GM10248 (cell line): Measurements from ENCODE around the gene POU2F2.

Experiments
- CTCF ChIA-PET: fragments of 300-600 bp; sonication (Branson Sonifier 250); formaldehyde crosslinking; extraction: SDS; loops from one replicate; lab custom pipeline; 2021; ENCODE audit warnings: antibody characterized with exemption; lab: Yijun Ruan, JAX
- POLR2A ChIA-PET: fragments of 350-650 bp; sonication (Branson Sonifier 250); formaldehyde crosslinking; extraction: SDS; loops from one replicate; lab custom pipeline; 2020; ENCODE audit warnings: antibody characterized with exemption; lab: Yijun Ruan, JAX
- DNase-seq: peaks from one replicate; pipeline ENCODE4 v3.0.0; 2012; ENCODE audit errors: extremely low spot score
- CTCF ChIP-seq: IDR thresholded peaks from 2 replicates; pipeline ENCODE4 v1.5.1; 2012; ENCODE audit warnings: mild to moderate bottlenecking, low read depth; ENCODE audit errors: extremely low read depth, missing control alignments, control extremely low read depth

Gene POU2F2

GRCh38 chr19:42152910-42153671 is 20.8 kb upstream of the POU2F2 start:
- no peak for DNase-seq
- no peak for TF ChIP-seq CTCF
- CTCF ChIA-PET, result interaction anchor here (1.1 kb wide), 1 partner anchor 17 kb away, joined by 6 read pairs; no protein-coding TSS in a partner anchor
- POLR2A ChIA-PET, result interaction anchor here (0.5 kb wide), 1 partner anchor 152 kb away, joined by 3 read pairs; no protein-coding TSS in a partner anchor

- DNase-seq, result no peak
- ChIA-PET POLR2A (no interaction called here), CTCF (interaction anchor here (1.1 kb wide), 1 partner anchor 16 kb away, joined by 6 read pairs; no protein-coding TSS in a partner anchor)
- no peak for TF ChIP-seq CTCF
Measured at GRCh38 chr19:42151782-42152684, 19.8 kb upstream of the POU2F2 start.

GRCh38 chr19:42150911-42151361 is 18.7 kb upstream of the POU2F2 start:
- POLR2A ChIA-PET, result no interaction called here
- CTCF ChIA-PET, result interaction anchor here (1.1 kb wide), 1 partner anchor 14 kb away, joined by 3 read pairs; no protein-coding TSS in a partner anchor
- no peak for TF ChIP-seq CTCF
- no peak for DNase-seq

- TF ChIP-seq CTCF, result no peak
- POLR2A ChIA-PET, result no interaction called here
- DNase-seq, result no peak
- CTCF ChIA-PET, result interaction anchor here (1.1 kb wide), 1 partner anchor 14 kb away, joined by 3 read pairs; no protein-coding TSS in a partner anchor
Measured at GRCh38 chr19:42150364-42150763, 18.1 kb upstream of the POU2F2 start.

- CTCF ChIA-PET, result interaction anchor here (0.6 to 1.3 kb wide), 3 partner anchors 9 to 28 kb away, joined by 3 read pairs; no protein-coding TSS in a partner anchor
- no peak for DNase-seq
Measured at GRCh38 chr19:42149447-42150202, 17.4 kb upstream of the POU2F2 start.

More at GRCh38 chr19:42149447-42150202, 17.4 kb upstream of the POU2F2 start:
- POLR2A ChIA-PET, result no interaction called here
- no peak for TF ChIP-seq CTCF
